Measurements from ENCODE around the gene TM9SF1. TPM values are rescaled to one million over a fixed set of nuclear protein-coding genes. Genes with fewer than 3 reads are reported as not detected.

Gene TM9SF1
- total RNA-seq, 1 donor from 2014 or later, result 69.5 TPM

- Mint-ChIP-seq H3K36me3 (ENCODE audit: unreplicated experiment) (peaks cover 20% of the 10 kb centered on the region), H3K4me1 (ENCODE audit: unreplicated experiment) (peaks cover 38% of the 10 kb centered on the region)
Observed at GRCh38 chr14:24194186-24194872, 912 bp downstream of the TM9SF1 start.

GRCh38 chr14:24192933-24193332 lies 2.3 kb downstream of the TM9SF1 start:
- no peaks in the 10 kb centered on the region for H3K9me3 Mint-ChIP-seq (ENCODE audit: unreplicated experiment)
- peaks cover 15% of the 10 kb centered on the region for H3K36me3 Mint-ChIP-seq (ENCODE audit: unreplicated experiment)
- no peak for DNase-seq (ENCODE audit: extremely low spot score, unreplicated experiment)
- no peak overlapping the region for H3K27ac Mint-ChIP-seq (ENCODE audit: unreplicated experiment)
- no peak for TF ChIP-seq CTCF (IDR thresholded peaks at IDR 0.05)
- H3K4me1 Mint-ChIP-seq (ENCODE audit: unreplicated experiment), result peaks cover 39% of the 10 kb centered on the region
- H3K4me3 Mint-ChIP-seq (ENCODE audit: unreplicated experiment), result no peak overlapping the region
- H3K27me3 Mint-ChIP-seq (ENCODE audit: unreplicated experiment), result no peaks in the 10 kb centered on the region

More at GRCh38 chr14:24194186-24194872, 912 bp downstream of the TM9SF1 start:
- peak overlapping the region; percentile 95 for H3K27ac Mint-ChIP-seq (ENCODE audit: unreplicated experiment)
- no peak for TF ChIP-seq CTCF (IDR thresholded peaks at IDR 0.05)
- no peak for DNase-seq (ENCODE audit: extremely low spot score, unreplicated experiment)
- H3K9me3 Mint-ChIP-seq (ENCODE audit: unreplicated experiment), result no peaks in the 10 kb centered on the region
- peak overlapping the region; percentile 88 for H3K4me3 Mint-ChIP-seq (ENCODE audit: unreplicated experiment)
- H3K27me3 Mint-ChIP-seq (ENCODE audit: unreplicated experiment), result no peaks in the 10 kb centered on the region

GRCh38 chr14:24190416-24190815 lies 4.8 kb downstream of the TM9SF1 start:
- Mint-ChIP-seq H3K27ac (ENCODE audit: unreplicated experiment) (peak overlapping the region; percentile 27), H3K4me1 (ENCODE audit: unreplicated experiment) (peaks cover 36% of the 10 kb centered on the region), H3K4me3 (ENCODE audit: unreplicated experiment) (no peak overlapping the region), H3K36me3 (ENCODE audit: unreplicated experiment) (peaks cover 15% of the 10 kb centered on the region), H3K9me3 (ENCODE audit: unreplicated experiment) (no peaks in the 10 kb centered on the region), H3K27me3 (ENCODE audit: unreplicated experiment) (no peaks in the 10 kb centered on the region)
- no peak for TF ChIP-seq CTCF (IDR thresholded peaks at IDR 0.05)
- DNase-seq (ENCODE audit: extremely low spot score, unreplicated experiment), result no peak

- TF ChIP-seq CTCF (IDR thresholded peaks at IDR 0.05), result no peak
- DNase-seq (ENCODE audit: extremely low spot score, unreplicated experiment), result no peak
- no peaks in the 10 kb centered on the region for H3K9me3 Mint-ChIP-seq (ENCODE audit: unreplicated experiment)
- H3K4me3 Mint-ChIP-seq (ENCODE audit: unreplicated experiment), result no peak overlapping the region
- no peaks in the 10 kb centered on the region for H3K27me3 Mint-ChIP-seq (ENCODE audit: unreplicated experiment)
- peak overlapping the region; percentile 89 for H3K27ac Mint-ChIP-seq (ENCODE audit: unreplicated experiment)
- peaks cover 30% of the 10 kb centered on the region for H3K4me1 Mint-ChIP-seq (ENCODE audit: unreplicated experiment)
- H3K36me3 Mint-ChIP-seq (ENCODE audit: unreplicated experiment), result peaks cover 15% of the 10 kb centered on the region
Observed at GRCh38 chr14:24189460-24189859, 5.8 kb downstream of the TM9SF1 start.

- H3K4me3 Mint-ChIP-seq (ENCODE audit: unreplicated experiment), result peak overlapping the region; percentile 87
- no peak for DNase-seq (ENCODE audit: extremely low spot score, unreplicated experiment)
- peaks cover 15% of the 10 kb centered on the region for H3K36me3 Mint-ChIP-seq (ENCODE audit: unreplicated experiment)
- H3K27me3 Mint-ChIP-seq (ENCODE audit: unreplicated experiment), result no peaks in the 10 kb centered on the region
- TF ChIP-seq CTCF (IDR thresholded peaks at IDR 0.05), result no peak
- peak overlapping the region; percentile 89 for H3K27ac Mint-ChIP-seq (ENCODE audit: unreplicated experiment)
- no peaks in the 10 kb centered on the region for H3K9me3 Mint-ChIP-seq (ENCODE audit: unreplicated experiment)
- H3K4me1 Mint-ChIP-seq (ENCODE audit: unreplicated experiment), result peaks cover 25% of the 10 kb centered on the region
Observed at GRCh38 chr14:24189059-24189375, 6.2 kb downstream of the TM9SF1 start.

All from osteocyte (in vitro differentiated cells).